Right lobe of liver (tissue), 4 donors: ENCODE data around the gene HEY2.

Experiments used
- CTCF ChIP-seq, 4 donors: fragments of 200-600 bp in 3 of 4; fragments of 450-650 bp in 1 of 4; IDR thresholded peaks; one replicate each; pipeline versions ENCODE4 v1.5.1 to v1.8.0; 2016 to 2022; ENCODE audit warnings: antibody characterized with exemption in 4 of 4, mild to moderate bottlenecking in 2 of 4
- POLR2A ChIP-seq: fragments of 450-650 bp; IDR thresholded peaks from one replicate; pipeline ENCODE4 v1.6.1; 2017; ENCODE audit warnings: antibody characterized with exemption, mild to moderate bottlenecking
- donor health status: DM: no; HTN: no; CAD: no.
- donor health status: DM: no; HTN: no; CAD: no.
- donor health status: DM: no; HTN: yes; CAD: no.

GRCh38 chr6:125764121-125764671 lies 14.8 kb downstream of the HEY2 start:
- no peak for TF ChIP-seq CTCF (IDR thresholded peaks at IDR 0.05)
- TF ChIP-seq POLR2A = no peak
